AG09319 (cell line): ENCODE results near the gene TP53.

Experiments used
- DNase-seq: peaks from one replicate; pipeline ENCODE4 v3.0.0-alpha.2; 2010; ENCODE audit warnings: low read depth; ENCODE audit errors: extremely low read depth
- TF ChIP-seq, protein P1 (sequence below): IDR thresholded peaks from 2 replicates; pipeline ENCODE4 v1.5.1; 2011; ENCODE audit warnings: low read depth, mild to moderate bottlenecking, inconsistent platforms, low read length, moderate library complexity

The TP53 gene

DNA sequence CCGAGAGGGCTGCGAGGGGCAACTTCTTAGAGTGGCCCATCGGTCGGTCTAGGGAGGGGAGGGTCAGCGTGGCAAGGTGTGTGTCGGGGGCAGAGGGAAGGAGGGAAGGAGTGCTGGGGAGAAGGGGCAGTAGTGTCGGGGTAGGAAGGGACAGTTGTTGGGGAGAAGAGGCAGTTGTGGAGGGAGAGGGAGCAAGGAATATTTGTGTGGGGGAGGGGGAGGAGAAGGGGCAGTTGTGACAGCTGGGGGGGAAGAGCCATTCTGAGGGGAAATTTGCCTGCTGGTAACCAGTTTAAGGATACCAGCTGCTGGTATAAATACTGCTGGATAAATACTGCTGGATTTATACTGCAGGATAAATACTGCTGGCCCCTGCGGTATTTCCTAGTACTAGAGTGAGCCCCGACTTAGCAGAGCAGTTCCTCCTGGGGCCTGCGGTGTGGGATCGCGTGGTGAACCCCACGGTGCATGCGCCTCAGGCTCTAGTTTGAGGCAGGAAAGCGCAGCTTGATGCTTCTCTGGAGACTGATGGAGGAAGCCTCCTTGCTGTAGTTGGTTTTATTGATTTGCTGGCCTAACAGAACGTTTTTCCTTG is 30.6 kb upstream of the TP53 start:
- DNase-seq = no peak
- TF ChIP-seq, protein P1, sequence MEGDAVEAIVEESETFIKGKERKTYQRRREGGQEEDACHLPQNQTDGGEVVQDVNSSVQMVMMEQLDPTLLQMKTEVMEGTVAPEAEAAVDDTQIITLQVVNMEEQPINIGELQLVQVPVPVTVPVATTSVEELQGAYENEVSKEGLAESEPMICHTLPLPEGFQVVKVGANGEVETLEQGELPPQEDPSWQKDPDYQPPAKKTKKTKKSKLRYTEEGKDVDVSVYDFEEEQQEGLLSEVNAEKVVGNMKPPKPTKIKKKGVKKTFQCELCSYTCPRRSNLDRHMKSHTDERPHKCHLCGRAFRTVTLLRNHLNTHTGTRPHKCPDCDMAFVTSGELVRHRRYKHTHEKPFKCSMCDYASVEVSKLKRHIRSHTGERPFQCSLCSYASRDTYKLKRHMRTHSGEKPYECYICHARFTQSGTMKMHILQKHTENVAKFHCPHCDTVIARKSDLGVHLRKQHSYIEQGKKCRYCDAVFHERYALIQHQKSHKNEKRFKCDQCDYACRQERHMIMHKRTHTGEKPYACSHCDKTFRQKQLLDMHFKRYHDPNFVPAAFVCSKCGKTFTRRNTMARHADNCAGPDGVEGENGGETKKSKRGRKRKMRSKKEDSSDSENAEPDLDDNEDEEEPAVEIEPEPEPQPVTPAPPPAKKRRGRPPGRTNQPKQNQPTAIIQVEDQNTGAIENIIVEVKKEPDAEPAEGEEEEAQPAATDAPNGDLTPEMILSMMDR = no peak

- DNase-seq = peak; percentile 80
- TF ChIP-seq, protein P1 = peak; percentile 64
These were observed 29.8 kb upstream of the TP53 start, which contains the start of gene DNAH2 for GRCh38 chr17:7716901-7717755. Gene DNAH2 (plus strand): TSS chr17:7717744. CDS start chr17:7719735, 1,991 bp downstream.

DNA sequence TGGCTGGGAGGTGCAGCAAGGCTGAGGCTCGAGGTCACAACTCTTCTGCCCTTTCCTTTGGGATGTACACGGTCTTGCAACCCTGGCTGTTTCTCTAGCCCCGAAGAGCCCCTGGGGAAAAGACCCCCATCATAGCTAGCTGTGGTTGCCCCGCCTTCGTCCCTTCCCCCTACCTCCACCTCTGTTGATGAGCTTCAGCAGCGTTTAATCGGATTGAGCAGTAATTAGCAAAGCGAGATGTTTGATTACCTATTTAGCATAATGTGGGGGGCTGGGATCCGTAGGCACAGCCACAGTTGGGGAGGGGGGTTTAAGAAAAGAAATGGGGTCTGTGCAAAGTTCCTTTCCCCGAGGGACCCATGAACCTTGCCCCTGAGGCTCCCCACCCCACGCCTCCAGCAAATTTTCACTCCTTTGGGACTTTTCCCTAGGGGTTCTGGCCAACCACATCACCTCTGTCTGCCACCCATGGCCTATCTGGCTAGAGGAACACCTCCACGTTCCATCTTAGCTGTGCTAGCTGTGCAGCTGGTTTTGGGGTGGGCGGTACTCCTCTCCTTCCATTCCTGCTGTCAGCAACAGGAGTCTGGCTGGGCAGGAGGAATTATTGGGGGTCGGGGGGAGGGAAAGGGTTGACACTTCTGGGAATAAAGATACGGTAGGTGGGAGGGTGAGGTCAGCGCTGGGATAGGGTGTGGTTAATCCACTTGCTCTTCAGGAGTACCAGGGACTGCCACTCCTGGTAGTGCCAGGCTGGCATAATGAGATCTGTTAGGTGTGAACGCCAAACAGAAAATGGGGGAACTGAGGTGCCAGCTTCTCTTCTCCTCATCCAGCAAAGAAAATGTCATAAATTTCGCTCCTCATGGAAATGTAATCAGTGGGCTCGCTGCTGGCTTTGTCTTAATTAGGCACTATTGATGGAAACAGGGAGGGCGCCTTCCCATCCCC is 28.9 kb upstream of the TP53 start:
- no peak for DNase-seq
- TF ChIP-seq, protein P1 = no peak

GRCh38 chr17:7714721-7715594 is 27.7 kb upstream of the TP53 start:
- DNase-seq = no peak
- TF ChIP-seq, protein P1 = no peak

GRCh38 chr17:7713782-7714181 is 26.5 kb upstream of the TP53 start:
- TF ChIP-seq, protein P1 = no peak

GRCh38 chr17:7712111-7712771 is 25.0 kb upstream of the TP53 start:
- TF ChIP-seq, protein P1 = no peak
- no peak for DNase-seq

More at GRCh38 chr17:7713782-7714181, 26.5 kb upstream of the TP53 start:
- no peak for DNase-seq
